Large intestine (tissue), 3 donors: ENCODE results near the gene ASPM. TPM values are rescaled to one million over a fixed set of nuclear protein-coding genes. Genes with fewer than 3 reads are reported as not detected.
"Not testable (repeated sequence)": the region's sequence is repeated elsewhere in the genome, so short reads cannot be mapped to it uniquely, and the experiment has no call there.

Experiments
- DNase-seq, 2 donors: peaks; one replicate each; pipeline versions ENCODE4 v3.0.0 to v3.0.0-alpha.2; 2013
- H3K27ac ChIP-seq: one replicate; pipeline ENCODE4 v1.5.1; 2013; ENCODE audit warnings: low read length
- H3K27me3 ChIP-seq: 2 replicates; pipeline ENCODE4 v1.6.1; 2013; ENCODE audit warnings: low read length; ENCODE audit not compliant: control insufficient read depth, insufficient read depth
- H3K36me3 ChIP-seq: 2 replicates; pipeline ENCODE4 v1.6.1; 2013; ENCODE audit warnings: low read length; ENCODE audit not compliant: control insufficient read depth, insufficient read depth
- H3K4me1 ChIP-seq: one replicate; pipeline ENCODE4 v1.6.1; 2013; ENCODE audit warnings: low read length; ENCODE audit not compliant: control insufficient read depth, insufficient read depth
- H3K4me3 ChIP-seq: one replicate; pipeline ENCODE4 v1.5.1; 2013; ENCODE audit warnings: low read length
- H3K9me3 ChIP-seq: one replicate; pipeline ENCODE4 v1.6.1; 2013; ENCODE audit warnings: mild to moderate bottlenecking, low read depth, low read length, moderate library complexity; ENCODE audit not compliant: control insufficient read depth
- WGBS: methylation state at CpG from one replicate; pipeline ENCODE4 v1.1.5; 2013; ENCODE audit warnings: low lambda C conversion rate; ENCODE audit not compliant: insufficient coverage; 5-methylcytosine and 5-hydroxymethylcytosine counted together
- polyA plus RNA-seq: library from polyadenylated mRNA; unstranded; fragments of 120-200 nt; gene quantifications from one replicate; pipeline ENCODE4 v1.2.1, GENCODE V29; 2013

The ASPM gene
- polyA plus RNA-seq, 1 donor: 10.0 TPM

GRCh38 chr1:197124376-197124775 is 22.1 kb downstream of the ASPM start:
- no peak overlapping the region for H3K27ac ChIP-seq
- no peaks in the 10 kb centered on the region for H3K27me3 ChIP-seq
- H3K4me1 ChIP-seq: no peaks in the 10 kb centered on the region
- DNase-seq: no peak
- H3K9me3 ChIP-seq: no peaks in the 10 kb centered on the region
- no peak overlapping the region for H3K4me3 ChIP-seq
- WGBS: no CpG with 5 or more reads among the region's 1 CpG
- peaks cover 6% of the 10 kb centered on the region for H3K36me3 ChIP-seq

- Histone ChIP-seq H3K9me3 (no peaks in the 10 kb centered on the region), H3K27ac (no peak overlapping the region), H3K27me3 (no peaks in the 10 kb centered on the region), H3K4me1 (no peaks in the 10 kb centered on the region), H3K4me3 (no peak overlapping the region), H3K36me3 (peaks cover 7% of the 10 kb centered on the region)
- WGBS: no CpG with 5 or more reads among the region's 2 CpGs
- DNase-seq: no peak
Measured at GRCh38 chr1:197116156-197116555, 30.3 kb downstream of the ASPM start.

- DNase-seq: no peak
- no peaks in the 10 kb centered on the region for H3K27me3 ChIP-seq
- H3K4me3 ChIP-seq: no peak overlapping the region
- H3K36me3 ChIP-seq: peaks cover 6% of the 10 kb centered on the region
- no CpG with 5 or more reads among the region's 1 CpG for WGBS
- no peak overlapping the region for H3K27ac ChIP-seq
- H3K9me3 ChIP-seq: no peaks in the 10 kb centered on the region
- H3K4me1 ChIP-seq: no peaks in the 10 kb centered on the region
Measured at GRCh38 chr1:197106869-197107268, 39.6 kb downstream of the ASPM start.

GRCh38 chr1:197103300-197103699 is 43.2 kb downstream of the ASPM start:
- DNase-seq: no peak
- no peak overlapping the region for H3K4me3 ChIP-seq
- no peaks in the 10 kb centered on the region for H3K27me3 ChIP-seq
- H3K4me1 ChIP-seq: no peaks in the 10 kb centered on the region
- no peaks in the 10 kb centered on the region for H3K9me3 ChIP-seq
- peaks cover 6% of the 10 kb centered on the region for H3K36me3 ChIP-seq
- H3K27ac ChIP-seq: no peak overlapping the region
- 100% methylated on average over 1 of the region's 5 CpGs for WGBS

GRCh38 chr1:197101978-197102377 is 44.5 kb downstream of the ASPM start:
- H3K4me3 ChIP-seq: no peak overlapping the region
- H3K27me3 ChIP-seq: no peaks in the 10 kb centered on the region
- H3K4me1 ChIP-seq: no peaks in the 10 kb centered on the region
- no peak overlapping the region for H3K27ac ChIP-seq
- H3K36me3 ChIP-seq: peaks cover 5% of the 10 kb centered on the region
- H3K9me3 ChIP-seq: no peaks in the 10 kb centered on the region
- WGBS: 100% methylated on average over 1 of the region's 3 CpGs
- DNase-seq: no peak

- no peak for DNase-seq
- peaks cover 3% of the 10 kb centered on the region for H3K36me3 ChIP-seq
- WGBS: 100% methylated on average over 2 of the region's 3 CpGs
Measured at GRCh38 chr1:197100677-197101076, 45.8 kb downstream of the ASPM start.

GRCh38 chr1:197099444-197099843 is 47.0 kb downstream of the ASPM start:
- Histone ChIP-seq H3K4me3 (no peak overlapping the region), H3K4me1 (peaks cover 6% of the 10 kb centered on the region), H3K36me3 (peaks cover 2% of the 10 kb centered on the region), H3K27me3 (no peaks in the 10 kb centered on the region), H3K9me3 (no peaks in the 10 kb centered on the region), H3K27ac (no peak overlapping the region)
- no peak for DNase-seq

More at GRCh38 chr1:197100677-197101076, 45.8 kb downstream of the ASPM start:
- Histone ChIP-seq H3K4me1 (peaks cover 3% of the 10 kb centered on the region), H3K9me3 (no peaks in the 10 kb centered on the region), H3K27ac (no peak overlapping the region), H3K4me3 (no peak overlapping the region), H3K27me3 (no peaks in the 10 kb centered on the region)

GRCh38 chr1:197096971-197097370 is 49.5 kb downstream of the ASPM start:
- not testable (repeated sequence) for H3K4me3 ChIP-seq, H3K36me3 ChIP-seq, H3K9me3 ChIP-seq, H3K27me3 ChIP-seq, H3K4me1 ChIP-seq
- DNase-seq: peak in 1 of 2 donors; percentile 4
- 76% methylated on average over 2 of the region's 2 CpGs for WGBS
- peak overlapping the region; percentile 70 for H3K27ac ChIP-seq

- WGBS: no CpG with 5 or more reads among the region's 1 CpG
- peak; percentile 68 to 89 for DNase-seq
- H3K27ac ChIP-seq: peak overlapping the region; percentile 70
Measured at GRCh38 chr1:197096137-197096536, 50.3 kb downstream of the ASPM start.

GRCh38 chr1:197093226-197093885 is 53.1 kb downstream of the ASPM start:
- Histone ChIP-seq H3K4me3 (no peak overlapping the region), H3K4me1 (peaks cover 8% of the 10 kb centered on the region), H3K36me3 (no peaks in the 10 kb centered on the region), H3K27ac (peak overlapping the region; percentile 52), H3K9me3 (no peaks in the 10 kb centered on the region), H3K27me3 (no peaks in the 10 kb centered on the region)
- peak; percentile 55 to 82 for DNase-seq
- 78% methylated on average over 2 of the region's 4 CpGs for WGBS

More at GRCh38 chr1:197096137-197096536, 50.3 kb downstream of the ASPM start:
- H3K4me3 ChIP-seq: no peak overlapping the region
- H3K36me3 ChIP-seq: no peaks in the 10 kb centered on the region
- no peaks in the 10 kb centered on the region for H3K9me3 ChIP-seq
- no peaks in the 10 kb centered on the region for H3K27me3 ChIP-seq
- H3K4me1 ChIP-seq: peaks cover 8% of the 10 kb centered on the region

GRCh38 chr1:197092491-197093023 is 53.9 kb downstream of the ASPM start:
- WGBS: 100% methylated on average over 1 of the region's 1 CpG
- H3K36me3 ChIP-seq: peaks cover 2% of the 10 kb centered on the region
- peak overlapping the region; percentile 52 for H3K27ac ChIP-seq
- no peaks in the 10 kb centered on the region for H3K9me3 ChIP-seq
- no peak overlapping the region for H3K4me3 ChIP-seq
- H3K4me1 ChIP-seq: peaks cover 8% of the 10 kb centered on the region
- H3K27me3 ChIP-seq: no peaks in the 10 kb centered on the region
- DNase-seq: no peak
